OCI-LY1 (cell line): Measurements from ENCODE around the gene SEMA4F.

Experiments
- H2AFZ ChIP-seq: fragments of 200-600 bp; sonication (generic), shearing (Covaris generic); 2 replicates; pipeline ENCODE4 v1.6.0; 2014; ENCODE audit warnings: antibody characterized with exemption, mild to moderate bottlenecking, low read length
- H3F3A ChIP-seq: fragments of 200-600 bp; sonication (generic), shearing (Covaris generic); 2 replicates; pipeline ENCODE4 v1.6.0; 2014; ENCODE audit warnings: mild to moderate bottlenecking, antibody characterized with exemption, low read length, moderate library complexity; ENCODE audit not compliant: insufficient read depth
- H3K27ac ChIP-seq: fragments of 200-600 bp; sonication (generic); 2 replicates; pipeline ENCODE4 v1.5.1; 2014; ENCODE audit warnings: low read length, mixed run types, mild to moderate bottlenecking, low read depth; ENCODE audit not compliant: poor library complexity, severe bottlenecking
- H3K27me3 ChIP-seq: fragments of 200-600 bp; sonication (generic); 2 replicates; pipeline ENCODE4 v1.6.0; 2014; ENCODE audit warnings: antibody characterized with exemption, mild to moderate bottlenecking, low read length, moderate library complexity; ENCODE audit not compliant: insufficient read depth
- H3K36me3 ChIP-seq: fragments of 200-600 bp; sonication (generic); 2 replicates; pipeline ENCODE4 v1.6.1; 2014; ENCODE audit warnings: mild to moderate bottlenecking, antibody characterized with exemption, low read length, moderate library complexity, mixed read lengths; ENCODE audit not compliant: insufficient read depth
- H3K4me1 ChIP-seq: fragments of 200-600 bp; sonication (generic); 2 replicates; pipeline ENCODE4 v1.5.1; 2014; ENCODE audit warnings: mild to moderate bottlenecking, low read length, moderate library complexity; ENCODE audit not compliant: insufficient read depth, severe bottlenecking
- H3K4me2 ChIP-seq: fragments of 200-600 bp; sonication (generic), shearing (Covaris generic); 2 replicates; pipeline ENCODE4 v1.6.1; 2014; ENCODE audit warnings: low read length
- H3K4me3 ChIP-seq: fragments of 200-600 bp; sonication (generic); 2 replicates; pipeline ENCODE4 v1.5.1; 2014; ENCODE audit warnings: low read length, low read depth, mild to moderate bottlenecking, mixed read lengths; ENCODE audit not compliant: poor library complexity, severe bottlenecking
- H3K79me2 ChIP-seq: fragments of 200-600 bp; shearing (Covaris generic); 2 replicates; pipeline ENCODE4 v1.6.1; 2016; ENCODE audit warnings: mixed run types, low read length, mixed read lengths; ENCODE audit not compliant: insufficient read depth
- H3K9ac ChIP-seq: fragments of 200-600 bp; sonication (generic), shearing (Covaris generic); 2 replicates; pipeline ENCODE4 v1.6.1; 2014; ENCODE audit warnings: mild to moderate bottlenecking, low read length, mixed read lengths
- H3K9me2 ChIP-seq: fragments of 200-600 bp; sonication (generic), shearing (Covaris generic); 2 replicates; pipeline ENCODE4 v1.6.1; 2014; ENCODE audit warnings: low read depth, mild to moderate bottlenecking, low read length, mixed read lengths
- H3K9me3 ChIP-seq: fragments of 200-600 bp; shearing (Covaris generic); 2 replicates; pipeline ENCODE4 v1.6.1; 2014; ENCODE audit warnings: low read length, mixed read lengths
- H4K20me1 ChIP-seq: fragments of 200-600 bp; sonication (generic), shearing (Covaris generic); 2 replicates; pipeline ENCODE4 v1.6.0; 2016; ENCODE audit warnings: mild to moderate bottlenecking, low read length; ENCODE audit not compliant: insufficient read depth
- CTCF ChIP-seq: fragments of 200-600 bp; sonication (generic), shearing (Covaris generic); IDR thresholded peaks from 2 replicates; pipeline ENCODE4 v1.5.1; 2017; ENCODE audit warnings: mild to moderate bottlenecking, antibody characterized with exemption, low read length, moderate library complexity, mixed read lengths
- EZH2 ChIP-seq: fragments of 200-600 bp; sonication (generic), shearing (Covaris generic); IDR thresholded peaks from 2 replicates; pipeline ENCODE4 v1.8.0; 2017; ENCODE audit warnings: borderline replicate concordance, mixed run types, mild to moderate bottlenecking, antibody characterized with exemption, low read length, moderate library complexity, mixed read lengths

SEMA4F gene

GRCh38 chr2:74724496-74724895 is 70.4 kb downstream of the SEMA4F start:
- Histone ChIP-seq H3K36me3 (no peaks in the 10 kb centered on the region), H3F3A (no peaks in the 10 kb centered on the region), H3K4me3 (no peak overlapping the region), H2AFZ (no peak overlapping the region), H3K79me2 (no peaks in the 10 kb centered on the region), H3K9me3 (no peaks in the 10 kb centered on the region), H3K4me1 (no peaks in the 10 kb centered on the region), H3K4me2 (no peak overlapping the region), H4K20me1 (no peaks in the 10 kb centered on the region), H3K27ac (no peak overlapping the region), H3K27me3 (no peaks in the 10 kb centered on the region), H3K9ac (no peak overlapping the region), H3K9me2 (no peaks in the 10 kb centered on the region)
- TF ChIP-seq EZH2 (no peak), CTCF (no peak)

GRCh38 chr2:74725287-74725686 is 71.2 kb downstream of the SEMA4F start:
- no peaks in the 10 kb centered on the region for H3K4me1 ChIP-seq
- H3K4me3 ChIP-seq = no peak overlapping the region
- H4K20me1 ChIP-seq = no peaks in the 10 kb centered on the region
- no peaks in the 10 kb centered on the region for H3F3A ChIP-seq
- no peaks in the 10 kb centered on the region for H3K36me3 ChIP-seq
- no peak overlapping the region for H3K4me2 ChIP-seq
- no peak overlapping the region for H2AFZ ChIP-seq
- H3K9me2 ChIP-seq = no peaks in the 10 kb centered on the region
- no peaks in the 10 kb centered on the region for H3K79me2 ChIP-seq
- no peaks in the 10 kb centered on the region for H3K9me3 ChIP-seq
- H3K9ac ChIP-seq = no peak overlapping the region
- no peaks in the 10 kb centered on the region for H3K27me3 ChIP-seq
- TF ChIP-seq EZH2 = no peak
- no peak for TF ChIP-seq CTCF
- H3K27ac ChIP-seq = no peak overlapping the region

GRCh38 chr2:74728842-74729241 is 74.8 kb downstream of the SEMA4F start:
- no peaks in the 10 kb centered on the region for H3K36me3 ChIP-seq
- H3F3A ChIP-seq = no peaks in the 10 kb centered on the region
- H3K4me2 ChIP-seq = no peak overlapping the region
- H3K4me1 ChIP-seq = no peaks in the 10 kb centered on the region
- no peaks in the 10 kb centered on the region for H3K9me2 ChIP-seq
- H3K27ac ChIP-seq = no peak overlapping the region
- H3K4me3 ChIP-seq = no peak overlapping the region
- no peaks in the 10 kb centered on the region for H3K79me2 ChIP-seq
- H2AFZ ChIP-seq = no peak overlapping the region
- TF ChIP-seq EZH2 (no peak), CTCF (no peak)
- H3K9me3 ChIP-seq = no peaks in the 10 kb centered on the region
- 0 out of 2 replicates have a peak, but pooled peaks cover 3% of the 10 kb centered on the region for H3K27me3 ChIP-seq
- H4K20me1 ChIP-seq = no peaks in the 10 kb centered on the region
- no peak overlapping the region for H3K9ac ChIP-seq
